ENCODE measurements around the gene ANO6. TPM values are rescaled to one million over a fixed set of nuclear protein-coding genes. Genes with fewer than 3 reads are reported as not detected.
"Not testable (repeated sequence)": the region's sequence is repeated elsewhere in the genome, so short reads cannot be mapped to it uniquely, and the experiment has no call there.

ANO6 gene
- total RNA-seq, 1 donor from 2014 or later = 49.0 TPM

- H3F3A ChIP-seq (ENCODE audit: low read depth); H2AFZ ChIP-seq (replicated peaks); H3K4me1 Mint-ChIP-seq; H3K27ac ChIP-seq; H3K4me3 Mint-ChIP-seq; H3K27me3 ChIP-seq; DNase-seq (ENCODE audit: low spot score); H3K4me2 ChIP-seq; H3K79me2 ChIP-seq (ENCODE audit: low read depth); H4K20me1 ChIP-seq (ENCODE audit: low read depth); H3K27ac Mint-ChIP-seq; H3K9ac ChIP-seq; H3K4me3 ChIP-seq; H3K36me3 ChIP-seq; H3K27me3 Mint-ChIP-seq (ENCODE audit: insufficient read depth, low read depth); H3K4me1 ChIP-seq; H3K9me3 ChIP-seq (ENCODE audit: low read depth): not testable (repeated sequence)
- H3K9me3 Mint-ChIP-seq = peaks cover 22% of the 10 kb centered on the region
- TF ChIP-seq, protein P1, sequence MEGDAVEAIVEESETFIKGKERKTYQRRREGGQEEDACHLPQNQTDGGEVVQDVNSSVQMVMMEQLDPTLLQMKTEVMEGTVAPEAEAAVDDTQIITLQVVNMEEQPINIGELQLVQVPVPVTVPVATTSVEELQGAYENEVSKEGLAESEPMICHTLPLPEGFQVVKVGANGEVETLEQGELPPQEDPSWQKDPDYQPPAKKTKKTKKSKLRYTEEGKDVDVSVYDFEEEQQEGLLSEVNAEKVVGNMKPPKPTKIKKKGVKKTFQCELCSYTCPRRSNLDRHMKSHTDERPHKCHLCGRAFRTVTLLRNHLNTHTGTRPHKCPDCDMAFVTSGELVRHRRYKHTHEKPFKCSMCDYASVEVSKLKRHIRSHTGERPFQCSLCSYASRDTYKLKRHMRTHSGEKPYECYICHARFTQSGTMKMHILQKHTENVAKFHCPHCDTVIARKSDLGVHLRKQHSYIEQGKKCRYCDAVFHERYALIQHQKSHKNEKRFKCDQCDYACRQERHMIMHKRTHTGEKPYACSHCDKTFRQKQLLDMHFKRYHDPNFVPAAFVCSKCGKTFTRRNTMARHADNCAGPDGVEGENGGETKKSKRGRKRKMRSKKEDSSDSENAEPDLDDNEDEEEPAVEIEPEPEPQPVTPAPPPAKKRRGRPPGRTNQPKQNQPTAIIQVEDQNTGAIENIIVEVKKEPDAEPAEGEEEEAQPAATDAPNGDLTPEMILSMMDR (IDR thresholded peaks at IDR 0.05) = peak; percentile 51
- H3K36me3 Mint-ChIP-seq = peaks cover 20% of the 10 kb centered on the region
Measured at GRCh38 chr12:45173293-45173692, 42.6 kb upstream of the ANO6 start.

DNA sequence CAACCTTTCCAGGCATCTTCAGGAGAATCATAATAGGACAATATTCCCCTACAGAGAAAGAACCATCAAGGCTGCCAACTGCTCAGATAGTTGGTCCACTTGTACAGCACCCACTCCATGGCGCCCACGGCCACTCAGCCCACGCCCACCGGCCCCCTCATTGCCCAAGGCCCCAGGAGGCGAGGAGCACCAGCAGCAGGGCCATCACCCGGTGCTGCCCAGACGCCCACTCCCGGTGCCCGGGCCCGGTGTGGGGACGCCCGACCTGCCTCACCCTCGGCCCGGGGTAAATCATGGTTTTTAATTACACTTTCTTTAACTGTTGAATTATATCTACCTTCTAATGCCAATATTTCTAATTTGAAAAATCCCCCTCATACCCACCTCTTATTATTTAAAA, 41.3 kb upstream of the ANO6 start:
- DNase-seq (ENCODE audit: low spot score) = no peak
- no peak for TF ChIP-seq EZH2 (IDR thresholded peaks at IDR 0.05)
- TF ChIP-seq, protein P1 (IDR thresholded peaks at IDR 0.05) = no peak
- TF ChIP-seq EZH2phosphoT487 (IDR thresholded peaks at IDR 0.05) = no peak
- no peak overlapping the region for H3K9ac ChIP-seq
- H3K4me2 ChIP-seq = no peak overlapping the region
- Mint-ChIP-seq H3K27ac (no peak overlapping the region), H3K36me3 (peaks cover 24% of the 10 kb centered on the region), H3K4me3 (no peak overlapping the region), H3K9me3 (peaks cover 29% of the 10 kb centered on the region), H3K4me1 (no peaks in the 10 kb centered on the region), H3K27me3 (ENCODE audit: insufficient read depth, low read depth) (peaks cover 7% of the 10 kb centered on the region)
- no peaks in the 10 kb centered on the region for H4K20me1 ChIP-seq (ENCODE audit: low read depth)
- no peaks in the 10 kb centered on the region for H3F3A ChIP-seq (ENCODE audit: low read depth)
- no peaks in the 10 kb centered on the region for H3K27me3 ChIP-seq
- H3K79me2 ChIP-seq (ENCODE audit: low read depth) = no peaks in the 10 kb centered on the region
- no peak overlapping the region for H2AFZ ChIP-seq (replicated peaks)
- H3K27ac ChIP-seq = no peak overlapping the region
- no peaks in the 10 kb centered on the region for H3K36me3 ChIP-seq
- H3K4me1 ChIP-seq = no peaks in the 10 kb centered on the region
- H3K9me3 ChIP-seq (ENCODE audit: low read depth) = peaks cover 16% of the 10 kb centered on the region
- H3K4me3 ChIP-seq = no peak overlapping the region

- no peak overlapping the region for H2AFZ ChIP-seq (replicated peaks)
- H3K27ac ChIP-seq = no peak overlapping the region
- no peaks in the 10 kb centered on the region for H3K27me3 ChIP-seq
- no peak for DNase-seq (ENCODE audit: low spot score)
- Mint-ChIP-seq H3K36me3 (peaks cover 21% of the 10 kb centered on the region), H3K9me3 (peaks cover 31% of the 10 kb centered on the region), H3K4me1 (no peaks in the 10 kb centered on the region), H3K4me3 (no peak overlapping the region), H3K27ac (no peak overlapping the region), H3K27me3 (ENCODE audit: insufficient read depth, low read depth) (peaks cover 4% of the 10 kb centered on the region)
- no peaks in the 10 kb centered on the region for H3F3A ChIP-seq (ENCODE audit: low read depth)
- no peaks in the 10 kb centered on the region for H4K20me1 ChIP-seq (ENCODE audit: low read depth)
- peaks cover 6% of the 10 kb centered on the region for H3K4me1 ChIP-seq
- H3K4me2 ChIP-seq = no peak overlapping the region
- no peaks in the 10 kb centered on the region for H3K36me3 ChIP-seq
- no peak overlapping the region for H3K4me3 ChIP-seq
- H3K79me2 ChIP-seq (ENCODE audit: low read depth) = no peaks in the 10 kb centered on the region
- TF ChIP-seq, protein P1 (IDR thresholded peaks at IDR 0.05) = no peak
- TF ChIP-seq EZH2phosphoT487 (IDR thresholded peaks at IDR 0.05) (no peak), EZH2 (IDR thresholded peaks at IDR 0.05) (no peak)
- no peak overlapping the region for H3K9ac ChIP-seq
- H3K9me3 ChIP-seq (ENCODE audit: low read depth) = peaks cover 16% of the 10 kb centered on the region
Measured at GRCh38 chr12:45178771-45179170, 37.1 kb upstream of the ANO6 start.

DNA sequence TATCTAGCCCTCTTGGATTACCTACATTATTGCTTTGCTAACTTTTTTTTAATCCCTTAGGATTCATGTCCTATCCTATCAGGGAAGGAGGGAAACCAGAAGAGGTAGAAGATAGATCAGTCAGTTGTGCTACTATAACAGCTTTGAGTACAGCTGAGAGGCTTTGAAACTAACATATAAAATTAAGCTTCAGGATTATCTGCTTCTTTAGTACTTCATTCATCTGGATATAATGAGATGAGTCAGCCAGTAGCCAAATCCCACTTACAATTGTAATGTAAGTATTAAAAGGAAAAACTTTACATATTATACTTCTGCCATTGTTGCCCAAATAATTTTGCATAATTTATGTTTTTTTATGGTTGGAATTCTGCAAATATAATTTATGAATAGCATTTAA, 33.4 kb upstream of the ANO6 start:
- H3K4me1 Mint-ChIP-seq = no peaks in the 10 kb centered on the region
- peaks cover 17% of the 10 kb centered on the region for H3K9me3 Mint-ChIP-seq
- H3K27ac Mint-ChIP-seq = no peak overlapping the region
- no peak for TF ChIP-seq EZH2phosphoT487 (IDR thresholded peaks at IDR 0.05)
- TF ChIP-seq EZH2 (IDR thresholded peaks at IDR 0.05) = no peak
- TF ChIP-seq, protein P1 (IDR thresholded peaks at IDR 0.05) = no peak
- Histone ChIP-seq H3K4me3 (no peak overlapping the region), H3K36me3 (no peaks in the 10 kb centered on the region), H3K27ac (no peak overlapping the region), H4K20me1 (ENCODE audit: low read depth) (no peaks in the 10 kb centered on the region), H3K4me2 (no peak overlapping the region), H3F3A (ENCODE audit: low read depth) (no peaks in the 10 kb centered on the region), H3K9ac (no peak overlapping the region), H3K4me1 (peaks cover 6% of the 10 kb centered on the region), H3K79me2 (ENCODE audit: low read depth) (no peaks in the 10 kb centered on the region), H2AFZ (replicated peaks) (no peak overlapping the region), H3K9me3 (ENCODE audit: low read depth) (peaks cover 12% of the 10 kb centered on the region), H3K27me3 (no peaks in the 10 kb centered on the region)
- H3K4me3 Mint-ChIP-seq = no peak overlapping the region
- peaks cover 8% of the 10 kb centered on the region for H3K36me3 Mint-ChIP-seq
- no peak for DNase-seq (ENCODE audit: low spot score)
- peaks cover 4% of the 10 kb centered on the region for H3K27me3 Mint-ChIP-seq (ENCODE audit: insufficient read depth, low read depth)

All from neural progenitor cell (in vitro differentiated cells).